IMR-90 (cell line): Measurements from ENCODE around the gene ZRANB3. TPM values are rescaled to one million over a fixed set of nuclear protein-coding genes. Genes with fewer than 3 reads are reported as not detected.

ENCODE experiments used
- ATAC-seq: fragments of 200-7000 bp; cut with Tn5 transposase; 2 replicates; pipeline ENCODE4 v1.9.1; 2020; ENCODE audit warnings: low read depth, mild to moderate bottlenecking, moderate library complexity
- BruUV-seq: library from RNA; stranded (reverse); fragments of 400-500 nt; replicated peaks from 2 replicates; lab custom pipeline; 2021; lab: Mats Ljungman, UMichigan
- CTCF ChIA-PET: fragments of 300-600 bp; formaldehyde crosslinking; extraction: SDS; loops from one replicate; lab custom pipeline; 2021; ENCODE audit warnings: antibody characterized with exemption; lab: Yijun Ruan, JAX
- POLR2A ChIA-PET: fragments of 300-600 bp; sonication (Branson Sonifier 250); formaldehyde crosslinking; loops from one replicate; lab custom pipeline; 2022; ENCODE audit warnings: antibody characterized with exemption; ENCODE audit not compliant: unreplicated experiment; lab: Charles Lee
- DNase-seq: peaks from one replicate; pipeline ENCODE4 v3.0.0; 2013
- H2AFZ ChIP-seq: replicated peaks from 2 replicates; pipeline ENCODE3; 2013; ENCODE audit warnings: low read length, mild to moderate bottlenecking; ENCODE audit not compliant: poor library complexity
- H2AK5ac ChIP-seq: 2 replicates; pipeline ENCODE4 v1.6.1; 2013; ENCODE audit warnings: low read depth, low read length, inconsistent platforms
- H2AK9ac ChIP-seq: replicated peaks from 2 replicates; pipeline ENCODE3; 2013; ENCODE audit warnings: mild to moderate bottlenecking, low read depth, low read length, moderate library complexity; ENCODE audit not compliant: poor library complexity
- H2BK120ac ChIP-seq: 2 replicates; pipeline ENCODE4 v1.6.1; 2013; ENCODE audit warnings: low read depth, low read length, inconsistent platforms
- H2BK15ac ChIP-seq: 3 replicates; pipeline ENCODE4 v1.6.1; 2013; ENCODE audit warnings: low read depth, low read length, inconsistent platforms
- H2BK20ac ChIP-seq: 2 replicates; pipeline ENCODE4 v1.6.1; 2013; ENCODE audit warnings: low read depth, mild to moderate bottlenecking, inconsistent platforms, low read length, moderate library complexity
- H2BK5ac ChIP-seq: 2 replicates; pipeline ENCODE4 v1.6.1; 2013; ENCODE audit warnings: mild to moderate bottlenecking, low read depth, low read length, inconsistent platforms; ENCODE audit not compliant: poor library complexity, severe bottlenecking
- H3K14ac ChIP-seq: replicated peaks from 2 replicates; pipeline ENCODE4 v1.6.1; 2013; ENCODE audit warnings: low read depth, low read length, inconsistent platforms
- H3K18ac ChIP-seq: 2 replicates; pipeline ENCODE4 v1.6.1; 2013; ENCODE audit warnings: low read depth, low read length, control low read depth
- H3K23ac ChIP-seq: 2 replicates; pipeline ENCODE4 v1.6.1; 2013; ENCODE audit warnings: low read depth, low read length, inconsistent platforms
- H3K27ac ChIP-seq: 2 replicates; pipeline ENCODE4 v1.5.1; 2013; ENCODE audit warnings: mild to moderate bottlenecking, control low read depth, low read length; ENCODE audit not compliant: insufficient read depth
- H3K27me3 ChIP-seq: 2 replicates; pipeline ENCODE4 v1.6.1; 2013; ENCODE audit warnings: low read length; ENCODE audit not compliant: control insufficient read depth, insufficient read depth
- H3K36me3 ChIP-seq: 2 replicates; pipeline ENCODE4 v1.6.1; 2013; ENCODE audit warnings: low read length, mixed read lengths; ENCODE audit not compliant: control insufficient read depth, insufficient read depth
- H3K4ac ChIP-seq: 2 replicates; pipeline ENCODE4 v1.6.1; 2013; ENCODE audit warnings: low read depth, low read length, inconsistent platforms
- H3K4me1 ChIP-seq: 2 replicates; pipeline ENCODE4 v1.6.1; 2013; ENCODE audit warnings: low read length, mixed read lengths; ENCODE audit not compliant: control insufficient read depth, insufficient read depth
- H3K4me2 ChIP-seq: 2 replicates; pipeline ENCODE4 v1.6.1; 2013; ENCODE audit warnings: low read depth, mild to moderate bottlenecking, control low read depth, low read length, moderate library complexity
- H3K4me3 ChIP-seq: 2 replicates; pipeline ENCODE4 v1.5.1; 2013; ENCODE audit warnings: low read depth, mild to moderate bottlenecking, control low read depth, low read length, moderate library complexity; ENCODE audit not compliant: insufficient read depth
- H3K56ac ChIP-seq: 2 replicates; pipeline ENCODE4 v1.6.1; 2013; ENCODE audit warnings: low read length, inconsistent platforms; ENCODE audit not compliant: insufficient read depth; ENCODE audit errors: extremely low read depth
- H3K79me1 ChIP-seq, 2 experiments: 2 replicates each; pipeline ENCODE4 v1.6.1; 2013; ENCODE audit warnings: low read length in 2 of 2, inconsistent platforms in 1 of 2, low read depth in 1 of 2
- H3K9ac ChIP-seq: 2 replicates; pipeline ENCODE4 v1.6.1; 2013; ENCODE audit warnings: low read depth, low read length, control low read depth
- H3K9me1 ChIP-seq: 2 replicates; pipeline ENCODE4 v1.6.1; 2013; ENCODE audit warnings: low read length, inconsistent platforms; ENCODE audit not compliant: insufficient read depth
- H3K9me3 ChIP-seq: 2 replicates; pipeline ENCODE4 v1.6.1; 2013; ENCODE audit warnings: low read length; ENCODE audit not compliant: control insufficient read depth, insufficient read depth
- H4K20me1 ChIP-seq: 2 replicates; pipeline ENCODE4 v1.6.1; 2013; ENCODE audit warnings: low read length, inconsistent platforms; ENCODE audit not compliant: insufficient read depth
- H4K5ac ChIP-seq: 2 replicates; pipeline ENCODE4 v1.6.1; 2013; ENCODE audit warnings: mild to moderate bottlenecking, low read depth, low read length, control low read depth
- H4K8ac ChIP-seq, 2 experiments: 2 replicates each; pipeline ENCODE4 v1.6.1; 2013; ENCODE audit warnings: low read depth in 2 of 2, low read length in 2 of 2, control low read depth in 1 of 2, inconsistent platforms in 1 of 2
- H4K91ac ChIP-seq: 2 replicates; pipeline ENCODE4 v1.6.1; 2013; ENCODE audit warnings: low read depth, low read length, inconsistent platforms; ENCODE audit not compliant: insufficient read depth
- BHLHE40 ChIP-seq: fragments of 150-350 bp; IDR thresholded peaks from 2 replicates; pipeline ENCODE4 v1.6.1; 2016; ENCODE audit warnings: mild to moderate bottlenecking, low read depth, low read length
- FOS ChIP-seq: fragments of 150-350 bp; IDR thresholded peaks from 2 replicates; pipeline ENCODE4 v1.6.1; 2016; ENCODE audit warnings: low read depth, low read length
- MAFK ChIP-seq: IDR thresholded peaks from 2 replicates; pipeline ENCODE4 v1.6.1; 2012; ENCODE audit warnings: low read depth, low read length, improper control_type of control experiment
- NFE2L2 ChIP-seq: fragments of 150-350 bp; IDR thresholded peaks from 2 replicates; pipeline ENCODE4 v1.6.1; 2016; ENCODE audit warnings: low read depth, mild to moderate bottlenecking, low read length
- RAD21 ChIP-seq: IDR thresholded peaks from 2 replicates; pipeline ENCODE4 v1.6.1; 2012; ENCODE audit warnings: low read length, improper control_type of control experiment
- RCOR1 ChIP-seq: IDR thresholded peaks from 2 replicates; pipeline ENCODE4 v1.6.1; 2012; ENCODE audit warnings: mild to moderate bottlenecking, low read length, improper control_type of control experiment; ENCODE audit not compliant: insufficient replicate concordance
- RFX5 ChIP-seq: IDR thresholded peaks from 2 replicates; pipeline ENCODE4 v1.8.0; 2012; ENCODE audit warnings: low read depth, mild to moderate bottlenecking, low read length, moderate library complexity
- SMC3 ChIP-seq: fragments of 150-350 bp; IDR thresholded peaks from 2 replicates; pipeline ENCODE4 v1.6.1; 2016; ENCODE audit warnings: low read depth, mild to moderate bottlenecking, antibody characterized with exemption, low read length, moderate library complexity
- WGBS, 2 experiments: methylation state at CpG; one replicate each; pipeline versions ENCODE4 v1.1.5 to v1.1.7; 2013; ENCODE audit warnings: missing lambda C conversion rate in 2 of 2; ENCODE audit not compliant: insufficient read length in 1 of 2; ENCODE audit errors: extremely low coverage in 2 of 2; 5-methylcytosine and 5-hydroxymethylcytosine counted together
- dilution Hi-C: fragments of 300-500 bp; cut with HindIII; formaldehyde crosslinking; loops from one replicate; pipeline ENCODE4 v1.14.3; 2018; ENCODE audit warnings: low sequenced_read_pairs; ENCODE audit not compliant: unreplicated experiment
- in situ Hi-C: fragments of 300-500 bp; cut with MboI; formaldehyde crosslinking; loops from 3 replicates; pipeline ENCODE4 v1.14.3; 2019; ENCODE audit warnings: low sequenced_read_pairs, inconsistent platforms, mixed read lengths
- intact Hi-C: fragments of 100-400 bp; cut with micrococcal nuclease; formaldehyde crosslinking; loops from 2 replicates; pipeline ENCODE4 v1.10.0; 2022
- polyA plus RNA-seq, 3 experiments: library from polyadenylated mRNA; depleted of rRNA; stranded (reverse); fragments of >200 nt; gene quantifications; 2 replicates each; pipeline ENCODE4 v1.2.3, GENCODE V29; 2012; ENCODE audit warnings: low replicate concordance in 1 of 3
- total RNA-seq: library from RNA; depleted of rRNA; stranded (reverse); fragments of >200 nt; gene quantifications from 2 replicates; pipeline ENCODE4 v1.2.3, GENCODE V29; 2012
- TF ChIP-seq, protein P1 (sequence below): fragments of 150-350 bp; IDR thresholded peaks from 2 replicates; pipeline ENCODE4 v1.6.1; 2017; ENCODE audit warnings: mild to moderate bottlenecking, antibody characterized with exemption, low read length, low read depth

ZRANB3 gene
- total and polyA plus RNA-seq, 2 of the 4 experiments (the other 2 are of a cell fraction), result 3.4 to 9.3 TPM

DNA sequence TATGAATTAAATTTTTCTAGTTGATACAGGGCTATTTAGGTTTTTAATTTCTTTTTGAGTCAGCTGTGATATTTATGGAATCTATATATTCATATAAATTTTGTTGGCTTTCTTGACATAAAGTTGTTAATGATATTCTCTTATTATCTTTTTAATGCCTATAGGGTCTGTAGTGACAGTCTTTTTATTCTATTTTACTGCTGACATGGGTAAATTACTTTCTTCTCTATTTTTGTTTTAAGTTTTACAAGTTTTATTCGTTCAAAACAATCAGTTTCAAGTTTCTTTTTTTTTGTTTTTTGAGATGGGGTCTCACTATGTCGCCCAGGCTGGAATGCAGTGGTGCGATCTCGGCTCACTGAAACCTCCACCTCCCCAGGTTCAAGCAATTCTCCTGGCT, 226.3 kb downstream of the ZRANB3 start:
- Histone ChIP-seq H3K56ac (no peak overlapping the region), H2BK20ac (no peak overlapping the region), H4K20me1 (no peaks in the 10 kb centered on the region), H2AK5ac (no peak overlapping the region), H4K5ac (no peak overlapping the region), H3K79me1 (no peaks in the 10 kb centered on the region), H3K23ac (no peak overlapping the region), H3K18ac (no peak overlapping the region), H3K27me3 (no peaks in the 10 kb centered on the region), H3K4me2 (no peak overlapping the region), H3K14ac (no peak overlapping the region), H3K27ac (no peak overlapping the region), H2BK120ac (no peak overlapping the region), H3K9me1 (no peaks in the 10 kb centered on the region), H3K4ac (no peak overlapping the region), H2BK15ac (no peak overlapping the region), H2BK5ac (no peak overlapping the region), H3K9ac (no peak overlapping the region), H3K9me3 (no peaks in the 10 kb centered on the region), H2AK9ac (no peak overlapping the region), H3K36me3 (no peaks in the 10 kb centered on the region), H4K8ac (no peak overlapping the region), H3K4me1 (no peaks in the 10 kb centered on the region), H2AFZ (no peak overlapping the region), H3K4me3 (no peak overlapping the region), H4K91ac (no peak overlapping the region)
- dilution Hi-C loops (no loop called here), intact Hi-C loops (no loop called here), in situ Hi-C loops (no loop called here)
- ATAC-seq, result no peak
- POLR2A ChIA-PET, result no interaction called here
- WGBS, 2 experiments, result no CpG with 5 or more reads among the region's 4 CpGs
- CTCF ChIA-PET, result no interaction called here
- TF ChIP-seq FOS (no peak), BHLHE40 (no peak), RCOR1 (no peak), RFX5 (no peak), RAD21 (no peak), NFE2L2 (no peak), MAFK (0 out of 2 replicates have a peak, but pooled peaks have one; percentile 39), SMC3 (no peak)
- TF ChIP-seq, protein P1, sequence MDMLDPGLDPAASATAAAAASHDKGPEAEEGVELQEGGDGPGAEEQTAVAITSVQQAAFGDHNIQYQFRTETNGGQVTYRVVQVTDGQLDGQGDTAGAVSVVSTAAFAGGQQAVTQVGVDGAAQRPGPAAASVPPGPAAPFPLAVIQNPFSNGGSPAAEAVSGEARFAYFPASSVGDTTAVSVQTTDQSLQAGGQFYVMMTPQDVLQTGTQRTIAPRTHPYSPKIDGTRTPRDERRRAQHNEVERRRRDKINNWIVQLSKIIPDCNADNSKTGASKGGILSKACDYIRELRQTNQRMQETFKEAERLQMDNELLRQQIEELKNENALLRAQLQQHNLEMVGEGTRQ, result no peak
- DNase-seq, result no peak
- no TSS peak for BruUV-seq
